Measurements from ENCODE around the gene DNAJC7. TPM values are rescaled to one million over a fixed set of nuclear protein-coding genes. Genes with fewer than 3 reads are reported as not detected.

DNAJC7 gene
- total and polyA plus RNA-seq, 9 of the 15 experiments (the other 6 are each of a cell fraction or from before 2014, with no cell fraction given), result 85.8 to 262 (median 157) TPM

DNA sequence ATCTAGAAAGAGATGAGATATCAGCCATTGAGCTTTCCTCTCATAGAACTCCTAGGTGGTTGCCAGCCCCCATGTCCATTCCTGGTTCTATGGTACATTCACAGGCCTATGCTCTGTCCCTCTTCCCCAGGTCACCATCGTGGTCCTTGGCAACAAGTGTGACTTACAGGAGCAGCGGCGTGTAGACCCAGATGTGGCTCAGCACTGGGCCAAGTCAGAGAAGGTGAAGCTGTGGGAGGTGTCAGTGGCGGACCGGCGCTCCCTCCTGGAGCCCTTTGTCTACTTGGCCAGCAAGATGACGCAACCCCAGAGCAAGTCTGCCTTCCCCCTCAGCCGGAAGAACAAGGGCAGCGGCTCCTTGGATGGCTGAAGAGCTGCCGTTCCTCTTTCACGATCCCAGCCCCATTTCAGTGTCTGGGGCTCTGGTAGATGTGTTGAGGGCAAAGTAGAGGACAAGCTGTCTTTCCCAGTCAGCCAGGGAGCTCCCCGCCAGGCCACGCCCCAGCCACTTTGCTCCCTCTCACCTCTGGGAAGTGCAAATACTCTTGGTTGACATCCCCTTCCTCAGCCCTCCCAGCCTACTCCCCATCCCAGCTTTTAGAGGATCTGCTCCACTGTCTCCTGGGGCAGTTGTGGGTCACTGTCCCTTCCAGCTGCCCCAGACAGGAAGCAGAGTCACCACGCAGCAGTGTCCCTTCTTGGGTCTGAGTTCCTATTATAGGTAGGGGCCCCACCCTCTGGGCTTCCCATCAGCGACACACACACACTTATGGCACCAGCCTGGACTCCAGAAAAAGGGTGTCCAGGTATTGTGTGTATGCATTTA, 6.5 kb upstream of the DNAJC7 start (continued):
- TF ChIP-seq, protein P1, sequence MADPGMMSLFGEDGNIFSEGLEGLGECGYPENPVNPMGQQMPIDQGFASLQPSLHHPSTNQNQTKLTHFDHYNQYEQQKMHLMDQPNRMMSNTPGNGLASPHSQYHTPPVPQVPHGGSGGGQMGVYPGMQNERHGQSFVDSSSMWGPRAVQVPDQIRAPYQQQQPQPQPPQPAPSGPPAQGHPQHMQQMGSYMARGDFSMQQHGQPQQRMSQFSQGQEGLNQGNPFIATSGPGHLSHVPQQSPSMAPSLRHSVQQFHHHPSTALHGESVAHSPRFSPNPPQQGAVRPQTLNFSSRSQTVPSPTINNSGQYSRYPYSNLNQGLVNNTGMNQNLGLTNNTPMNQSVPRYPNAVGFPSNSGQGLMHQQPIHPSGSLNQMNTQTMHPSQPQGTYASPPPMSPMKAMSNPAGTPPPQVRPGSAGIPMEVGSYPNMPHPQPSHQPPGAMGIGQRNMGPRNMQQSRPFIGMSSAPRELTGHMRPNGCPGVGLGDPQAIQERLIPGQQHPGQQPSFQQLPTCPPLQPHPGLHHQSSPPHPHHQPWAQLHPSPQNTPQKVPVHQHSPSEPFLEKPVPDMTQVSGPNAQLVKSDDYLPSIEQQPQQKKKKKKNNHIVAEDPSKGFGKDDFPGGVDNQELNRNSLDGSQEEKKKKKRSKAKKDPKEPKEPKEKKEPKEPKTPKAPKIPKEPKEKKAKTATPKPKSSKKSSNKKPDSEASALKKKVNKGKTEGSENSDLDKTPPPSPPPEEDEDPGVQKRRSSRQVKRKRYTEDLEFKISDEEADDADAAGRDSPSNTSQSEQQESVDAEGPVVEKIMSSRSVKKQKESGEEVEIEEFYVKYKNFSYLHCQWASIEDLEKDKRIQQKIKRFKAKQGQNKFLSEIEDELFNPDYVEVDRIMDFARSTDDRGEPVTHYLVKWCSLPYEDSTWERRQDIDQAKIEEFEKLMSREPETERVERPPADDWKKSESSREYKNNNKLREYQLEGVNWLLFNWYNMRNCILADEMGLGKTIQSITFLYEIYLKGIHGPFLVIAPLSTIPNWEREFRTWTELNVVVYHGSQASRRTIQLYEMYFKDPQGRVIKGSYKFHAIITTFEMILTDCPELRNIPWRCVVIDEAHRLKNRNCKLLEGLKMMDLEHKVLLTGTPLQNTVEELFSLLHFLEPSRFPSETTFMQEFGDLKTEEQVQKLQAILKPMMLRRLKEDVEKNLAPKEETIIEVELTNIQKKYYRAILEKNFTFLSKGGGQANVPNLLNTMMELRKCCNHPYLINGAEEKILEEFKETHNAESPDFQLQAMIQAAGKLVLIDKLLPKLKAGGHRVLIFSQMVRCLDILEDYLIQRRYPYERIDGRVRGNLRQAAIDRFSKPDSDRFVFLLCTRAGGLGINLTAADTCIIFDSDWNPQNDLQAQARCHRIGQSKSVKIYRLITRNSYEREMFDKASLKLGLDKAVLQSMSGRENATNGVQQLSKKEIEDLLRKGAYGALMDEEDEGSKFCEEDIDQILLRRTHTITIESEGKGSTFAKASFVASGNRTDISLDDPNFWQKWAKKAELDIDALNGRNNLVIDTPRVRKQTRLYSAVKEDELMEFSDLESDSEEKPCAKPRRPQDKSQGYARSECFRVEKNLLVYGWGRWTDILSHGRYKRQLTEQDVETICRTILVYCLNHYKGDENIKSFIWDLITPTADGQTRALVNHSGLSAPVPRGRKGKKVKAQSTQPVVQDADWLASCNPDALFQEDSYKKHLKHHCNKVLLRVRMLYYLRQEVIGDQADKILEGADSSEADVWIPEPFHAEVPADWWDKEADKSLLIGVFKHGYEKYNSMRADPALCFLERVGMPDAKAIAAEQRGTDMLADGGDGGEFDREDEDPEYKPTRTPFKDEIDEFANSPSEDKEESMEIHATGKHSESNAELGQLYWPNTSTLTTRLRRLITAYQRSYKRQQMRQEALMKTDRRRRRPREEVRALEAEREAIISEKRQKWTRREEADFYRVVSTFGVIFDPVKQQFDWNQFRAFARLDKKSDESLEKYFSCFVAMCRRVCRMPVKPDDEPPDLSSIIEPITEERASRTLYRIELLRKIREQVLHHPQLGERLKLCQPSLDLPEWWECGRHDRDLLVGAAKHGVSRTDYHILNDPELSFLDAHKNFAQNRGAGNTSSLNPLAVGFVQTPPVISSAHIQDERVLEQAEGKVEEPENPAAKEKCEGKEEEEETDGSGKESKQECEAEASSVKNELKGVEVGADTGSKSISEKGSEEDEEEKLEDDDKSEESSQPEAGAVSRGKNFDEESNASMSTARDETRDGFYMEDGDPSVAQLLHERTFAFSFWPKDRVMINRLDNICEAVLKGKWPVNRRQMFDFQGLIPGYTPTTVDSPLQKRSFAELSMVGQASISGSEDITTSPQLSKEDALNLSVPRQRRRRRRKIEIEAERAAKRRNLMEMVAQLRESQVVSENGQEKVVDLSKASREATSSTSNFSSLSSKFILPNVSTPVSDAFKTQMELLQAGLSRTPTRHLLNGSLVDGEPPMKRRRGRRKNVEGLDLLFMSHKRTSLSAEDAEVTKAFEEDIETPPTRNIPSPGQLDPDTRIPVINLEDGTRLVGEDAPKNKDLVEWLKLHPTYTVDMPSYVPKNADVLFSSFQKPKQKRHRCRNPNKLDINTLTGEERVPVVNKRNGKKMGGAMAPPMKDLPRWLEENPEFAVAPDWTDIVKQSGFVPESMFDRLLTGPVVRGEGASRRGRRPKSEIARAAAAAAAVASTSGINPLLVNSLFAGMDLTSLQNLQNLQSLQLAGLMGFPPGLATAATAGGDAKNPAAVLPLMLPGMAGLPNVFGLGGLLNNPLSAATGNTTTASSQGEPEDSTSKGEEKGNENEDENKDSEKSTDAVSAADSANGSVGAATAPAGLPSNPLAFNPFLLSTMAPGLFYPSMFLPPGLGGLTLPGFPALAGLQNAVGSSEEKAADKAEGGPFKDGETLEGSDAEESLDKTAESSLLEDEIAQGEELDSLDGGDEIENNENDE (IDR thresholded peaks at IDR 0.05; ENCODE audit: low read depth, low read length), result no peak
- TF ChIP-seq, protein P2, sequence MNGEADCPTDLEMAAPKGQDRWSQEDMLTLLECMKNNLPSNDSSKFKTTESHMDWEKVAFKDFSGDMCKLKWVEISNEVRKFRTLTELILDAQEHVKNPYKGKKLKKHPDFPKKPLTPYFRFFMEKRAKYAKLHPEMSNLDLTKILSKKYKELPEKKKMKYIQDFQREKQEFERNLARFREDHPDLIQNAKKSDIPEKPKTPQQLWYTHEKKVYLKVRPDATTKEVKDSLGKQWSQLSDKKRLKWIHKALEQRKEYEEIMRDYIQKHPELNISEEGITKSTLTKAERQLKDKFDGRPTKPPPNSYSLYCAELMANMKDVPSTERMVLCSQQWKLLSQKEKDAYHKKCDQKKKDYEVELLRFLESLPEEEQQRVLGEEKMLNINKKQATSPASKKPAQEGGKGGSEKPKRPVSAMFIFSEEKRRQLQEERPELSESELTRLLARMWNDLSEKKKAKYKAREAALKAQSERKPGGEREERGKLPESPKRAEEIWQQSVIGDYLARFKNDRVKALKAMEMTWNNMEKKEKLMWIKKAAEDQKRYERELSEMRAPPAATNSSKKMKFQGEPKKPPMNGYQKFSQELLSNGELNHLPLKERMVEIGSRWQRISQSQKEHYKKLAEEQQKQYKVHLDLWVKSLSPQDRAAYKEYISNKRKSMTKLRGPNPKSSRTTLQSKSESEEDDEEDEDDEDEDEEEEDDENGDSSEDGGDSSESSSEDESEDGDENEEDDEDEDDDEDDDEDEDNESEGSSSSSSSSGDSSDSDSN (IDR thresholded peaks at IDR 0.05; ENCODE audit: borderline replicate concordance in 1 of 2, low read depth in 2 of 2, low read length in 2 of 2), result no peak
- TF ChIP-seq CHCHD3 (CRISPR knock-in tag; IDR thresholded peaks at IDR 0.05) (no peak), TGIF2 (CRISPR knock-in tag; IDR thresholded peaks at IDR 0.05) (no peak), ZNF175 (CRISPR knock-in tag; IDR thresholded peaks at IDR 0.05; ENCODE audit: low read depth) (peak; percentile 96), HNRNPK (IDR thresholded peaks at IDR 0.05; ENCODE audit: low read depth, low read length, poor library complexity, severe bottlenecking) (no peak), POLR2AphosphoS2 (IDR thresholded peaks at IDR 0.05; ENCODE audit: low read length) (no peak)
- TF ChIP-seq, protein P3, sequence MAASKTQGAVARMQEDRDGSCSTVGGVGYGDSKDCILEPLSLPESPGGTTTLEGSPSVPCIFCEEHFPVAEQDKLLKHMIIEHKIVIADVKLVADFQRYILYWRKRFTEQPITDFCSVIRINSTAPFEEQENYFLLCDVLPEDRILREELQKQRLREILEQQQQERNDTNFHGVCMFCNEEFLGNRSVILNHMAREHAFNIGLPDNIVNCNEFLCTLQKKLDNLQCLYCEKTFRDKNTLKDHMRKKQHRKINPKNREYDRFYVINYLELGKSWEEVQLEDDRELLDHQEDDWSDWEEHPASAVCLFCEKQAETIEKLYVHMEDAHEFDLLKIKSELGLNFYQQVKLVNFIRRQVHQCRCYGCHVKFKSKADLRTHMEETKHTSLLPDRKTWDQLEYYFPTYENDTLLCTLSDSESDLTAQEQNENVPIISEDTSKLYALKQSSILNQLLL (CRISPR knock-in tag; IDR thresholded peaks at IDR 0.05; ENCODE audit: borderline replicate concordance), result no peak
- TF ChIP-seq, protein P4, sequence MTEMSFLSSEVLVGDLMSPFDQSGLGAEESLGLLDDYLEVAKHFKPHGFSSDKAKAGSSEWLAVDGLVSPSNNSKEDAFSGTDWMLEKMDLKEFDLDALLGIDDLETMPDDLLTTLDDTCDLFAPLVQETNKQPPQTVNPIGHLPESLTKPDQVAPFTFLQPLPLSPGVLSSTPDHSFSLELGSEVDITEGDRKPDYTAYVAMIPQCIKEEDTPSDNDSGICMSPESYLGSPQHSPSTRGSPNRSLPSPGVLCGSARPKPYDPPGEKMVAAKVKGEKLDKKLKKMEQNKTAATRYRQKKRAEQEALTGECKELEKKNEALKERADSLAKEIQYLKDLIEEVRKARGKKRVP (CRISPR knock-in tag; IDR thresholded peaks at IDR 0.05), result peak; percentile 98
